ENCODE results near the gene METTL15.
"Not testable (repeated sequence)": the region's sequence is repeated elsewhere in the genome, so short reads cannot be mapped to it uniquely, and the experiment has no call there.

Gene METTL15

GRCh38 chr11:28195449-28195848, 87.3 kb downstream of the METTL15 start:
- POLR2A ChIA-PET, result no interaction called here
- CTCF ChIA-PET, result no interaction called here
- no peak for DNase-seq (ENCODE audit: extremely low spot score)
- TF ChIP-seq FOXA1 (IDR thresholded peaks at IDR 0.05) (no peak), BHLHE40 (IDR thresholded peaks at IDR 0.05; ENCODE audit: borderline replicate concordance) (no peak), ZNF384 (IDR thresholded peaks at IDR 0.05) (no peak), CTBP1 (IDR thresholded peaks at IDR 0.05; ENCODE audit: borderline replicate concordance) (no peak), ELF4 (IDR thresholded peaks at IDR 0.05) (no peak), L3MBTL2 (conservative IDR thresholded peaks at IDR 0.05) (no peak), ARNT (IDR thresholded peaks at IDR 0.05) (no peak), NFRKB (IDR thresholded peaks at IDR 0.05) (no peak), LEF1 (IDR thresholded peaks at IDR 0.05; ENCODE audit: borderline replicate concordance) (no peak), FOXM1 (IDR thresholded peaks at IDR 0.05; ENCODE audit: borderline replicate concordance) (no peak)

- TF ChIP-seq NFRKB (IDR thresholded peaks at IDR 0.05), result no peak
- TF ChIP-seq PKNOX1 (IDR thresholded peaks at IDR 0.05), result no peak
- no peak for TF ChIP-seq ZNF384 (IDR thresholded peaks at IDR 0.05)
- TF ChIP-seq CTBP1 (IDR thresholded peaks at IDR 0.05; ENCODE audit: borderline replicate concordance), result no peak
- no peak for TF ChIP-seq FOXA1 (IDR thresholded peaks at IDR 0.05)
- TF ChIP-seq BHLHE40 (IDR thresholded peaks at IDR 0.05; ENCODE audit: borderline replicate concordance), result no peak
- no peak for TF ChIP-seq SUZ12 (IDR thresholded peaks at IDR 0.05)
- TF ChIP-seq FOXM1 (IDR thresholded peaks at IDR 0.05; ENCODE audit: borderline replicate concordance), result no peak
- CTCF ChIA-PET, result no interaction called here
- DNase-seq (ENCODE audit: extremely low spot score), result no peak
- POLR2A ChIA-PET, result no interaction called here
Observed at GRCh38 chr11:28209906-28210305, 101.7 kb downstream of the METTL15 start.

- DNase-seq (ENCODE audit: extremely low spot score); CTCF ChIA-PET; POLR2A ChIA-PET: not testable (repeated sequence)
Observed at GRCh38 chr11:28222063-28222462, 113.9 kb downstream of the METTL15 start.

GRCh38 chr11:28223577-28223976, 115.4 kb downstream of the METTL15 start:
- CTCF ChIA-PET, result no interaction called here
- DNase-seq (ENCODE audit: extremely low spot score), result no peak
- POLR2A ChIA-PET, result no interaction called here
- TF ChIP-seq SUZ12 (IDR thresholded peaks at IDR 0.05) (no peak), CTBP1 (IDR thresholded peaks at IDR 0.05; ENCODE audit: borderline replicate concordance) (no peak), FOXA1 (IDR thresholded peaks at IDR 0.05) (no peak), BHLHE40 (IDR thresholded peaks at IDR 0.05; ENCODE audit: borderline replicate concordance) (no peak), NFRKB (IDR thresholded peaks at IDR 0.05) (no peak), PKNOX1 (IDR thresholded peaks at IDR 0.05) (no peak), L3MBTL2 (conservative IDR thresholded peaks at IDR 0.05) (no peak), ARNT (IDR thresholded peaks at IDR 0.05) (no peak), LEF1 (IDR thresholded peaks at IDR 0.05; ENCODE audit: borderline replicate concordance) (no peak), FOXM1 (IDR thresholded peaks at IDR 0.05; ENCODE audit: borderline replicate concordance) (no peak), ELF4 (IDR thresholded peaks at IDR 0.05) (no peak), FOXK2 (IDR thresholded peaks at IDR 0.05) (no peak), TARDBP (IDR thresholded peaks at IDR 0.05) (no peak), SP1 (IDR thresholded peaks at IDR 0.05) (no peak)

DNA sequence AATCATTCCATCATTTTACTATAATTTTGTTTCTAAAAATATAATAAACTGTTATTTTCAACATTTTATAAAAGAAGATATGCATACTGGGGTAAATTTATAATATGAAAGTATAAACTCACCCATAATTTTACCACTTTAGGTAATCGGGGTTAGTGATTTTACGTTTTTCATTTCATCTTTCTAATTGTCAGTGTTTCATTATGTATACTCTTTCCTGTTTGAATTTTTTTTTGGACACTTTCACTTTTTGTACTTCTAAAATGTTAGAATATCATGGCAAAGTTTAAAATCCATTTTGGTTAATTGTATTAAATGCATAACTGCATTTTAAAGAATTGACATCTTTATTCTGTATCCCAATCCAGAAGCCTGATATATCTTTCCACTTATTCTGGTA, 115.8 kb downstream of the METTL15 start:
- ChIA-PET CTCF (no interaction called here), POLR2A (no interaction called here)
- no peak for DNase-seq (ENCODE audit: extremely low spot score)
- TF ChIP-seq ZNF384 (IDR thresholded peaks at IDR 0.05) (no peak), FOXM1 (IDR thresholded peaks at IDR 0.05; ENCODE audit: borderline replicate concordance) (no peak), HDGF (IDR thresholded peaks at IDR 0.05; ENCODE audit: borderline replicate concordance) (no peak), ELF4 (IDR thresholded peaks at IDR 0.05) (no peak), SUZ12 (IDR thresholded peaks at IDR 0.05) (no peak), FOXK2 (IDR thresholded peaks at IDR 0.05) (no peak), LEF1 (IDR thresholded peaks at IDR 0.05; ENCODE audit: borderline replicate concordance) (no peak), FOXA1 (IDR thresholded peaks at IDR 0.05) (no peak), BHLHE40 (IDR thresholded peaks at IDR 0.05; ENCODE audit: borderline replicate concordance) (no peak), NFRKB (IDR thresholded peaks at IDR 0.05) (no peak), PKNOX1 (IDR thresholded peaks at IDR 0.05) (no peak)

GRCh38 chr11:28227460-28227859, 119.3 kb downstream of the METTL15 start:
- no peak for TF ChIP-seq FOXK2 (IDR thresholded peaks at IDR 0.05)
- no peak for TF ChIP-seq HDGF (IDR thresholded peaks at IDR 0.05; ENCODE audit: borderline replicate concordance)
- TF ChIP-seq SUZ12 (IDR thresholded peaks at IDR 0.05), result no peak
- no peak for TF ChIP-seq ZNF384 (IDR thresholded peaks at IDR 0.05)
- no peak for TF ChIP-seq TARDBP (IDR thresholded peaks at IDR 0.05)
- TF ChIP-seq BHLHE40 (IDR thresholded peaks at IDR 0.05; ENCODE audit: borderline replicate concordance), result no peak
- TF ChIP-seq FOXA1 (IDR thresholded peaks at IDR 0.05), result no peak
- no peak for TF ChIP-seq ELF4 (IDR thresholded peaks at IDR 0.05)
- no peak for TF ChIP-seq ARNT (IDR thresholded peaks at IDR 0.05)
- no peak for TF ChIP-seq SP1 (IDR thresholded peaks at IDR 0.05)
- no peak for TF ChIP-seq NFRKB (IDR thresholded peaks at IDR 0.05)
- TF ChIP-seq L3MBTL2 (conservative IDR thresholded peaks at IDR 0.05), result no peak
- TF ChIP-seq CTBP1 (IDR thresholded peaks at IDR 0.05; ENCODE audit: borderline replicate concordance), result no peak
- TF ChIP-seq PKNOX1 (IDR thresholded peaks at IDR 0.05), result no peak
- TF ChIP-seq LEF1 (IDR thresholded peaks at IDR 0.05; ENCODE audit: borderline replicate concordance), result no peak
- TF ChIP-seq FOXM1 (IDR thresholded peaks at IDR 0.05; ENCODE audit: borderline replicate concordance), result no peak
- ChIA-PET CTCF (no interaction called here), POLR2A (no interaction called here)
- no peak for DNase-seq (ENCODE audit: extremely low spot score)
